GM12873 (cell line): Measurements from ENCODE around the gene ACOT2.
A peak's percentile ranks its signal among the peaks of the same experiment; 100 is the strongest.

Experiments
- TF ChIP-seq, protein P1 (sequence below): IDR thresholded peaks from 2 replicates; pipeline ENCODE4 v1.5.1; 2012; ENCODE audit warnings: low read depth, mild to moderate bottlenecking, moderate library complexity, low read length, control low read depth; ENCODE audit not compliant: insufficient read depth; ENCODE audit errors: missing control alignments

Gene ACOT2, protein sequence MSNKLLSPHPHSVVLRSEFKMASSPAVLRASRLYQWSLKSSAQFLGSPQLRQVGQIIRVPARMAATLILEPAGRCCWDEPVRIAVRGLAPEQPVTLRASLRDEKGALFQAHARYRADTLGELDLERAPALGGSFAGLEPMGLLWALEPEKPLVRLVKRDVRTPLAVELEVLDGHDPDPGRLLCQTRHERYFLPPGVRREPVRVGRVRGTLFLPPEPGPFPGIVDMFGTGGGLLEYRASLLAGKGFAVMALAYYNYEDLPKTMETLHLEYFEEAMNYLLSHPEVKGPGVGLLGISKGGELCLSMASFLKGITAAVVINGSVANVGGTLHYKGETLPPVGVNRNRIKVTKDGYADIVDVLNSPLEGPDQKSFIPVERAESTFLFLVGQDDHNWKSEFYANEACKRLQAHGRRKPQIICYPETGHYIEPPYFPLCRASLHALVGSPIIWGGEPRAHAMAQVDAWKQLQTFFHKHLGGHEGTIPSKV

DNA sequence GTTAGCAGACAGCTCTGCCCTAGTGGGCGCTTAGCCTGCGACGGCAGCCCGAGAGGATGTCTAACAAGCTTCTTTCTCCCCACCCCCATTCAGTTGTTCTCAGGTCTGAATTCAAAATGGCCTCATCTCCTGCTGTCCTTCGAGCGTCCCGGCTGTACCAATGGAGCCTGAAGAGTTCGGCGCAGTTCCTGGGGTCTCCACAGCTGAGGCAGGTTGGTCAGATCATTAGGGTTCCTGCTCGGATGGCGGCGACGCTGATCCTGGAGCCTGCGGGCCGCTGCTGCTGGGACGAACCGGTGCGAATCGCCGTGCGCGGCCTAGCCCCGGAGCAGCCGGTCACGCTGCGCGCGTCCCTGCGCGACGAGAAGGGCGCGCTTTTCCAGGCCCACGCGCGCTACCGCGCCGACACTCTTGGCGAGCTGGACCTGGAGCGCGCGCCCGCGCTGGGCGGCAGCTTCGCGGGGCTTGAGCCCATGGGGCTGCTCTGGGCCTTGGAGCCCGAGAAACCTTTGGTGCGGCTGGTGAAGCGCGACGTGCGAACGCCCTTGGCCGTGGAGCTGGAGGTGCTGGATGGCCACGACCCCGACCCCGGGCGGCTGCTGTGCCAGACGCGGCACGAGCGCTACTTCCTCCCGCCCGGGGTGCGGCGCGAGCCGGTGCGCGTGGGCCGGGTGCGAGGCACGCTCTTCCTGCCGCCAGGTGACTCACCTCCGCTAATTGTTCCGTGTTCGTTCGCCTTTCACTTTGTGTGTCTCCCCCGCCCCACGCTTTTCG lies at the start of gene ACOT2:
ACOT2 (plus strand) TSS at position 29 of the 774 bp plus-strand sequence; CDS start at position 57, 28 bp downstream.
- TF ChIP-seq, protein P1, sequence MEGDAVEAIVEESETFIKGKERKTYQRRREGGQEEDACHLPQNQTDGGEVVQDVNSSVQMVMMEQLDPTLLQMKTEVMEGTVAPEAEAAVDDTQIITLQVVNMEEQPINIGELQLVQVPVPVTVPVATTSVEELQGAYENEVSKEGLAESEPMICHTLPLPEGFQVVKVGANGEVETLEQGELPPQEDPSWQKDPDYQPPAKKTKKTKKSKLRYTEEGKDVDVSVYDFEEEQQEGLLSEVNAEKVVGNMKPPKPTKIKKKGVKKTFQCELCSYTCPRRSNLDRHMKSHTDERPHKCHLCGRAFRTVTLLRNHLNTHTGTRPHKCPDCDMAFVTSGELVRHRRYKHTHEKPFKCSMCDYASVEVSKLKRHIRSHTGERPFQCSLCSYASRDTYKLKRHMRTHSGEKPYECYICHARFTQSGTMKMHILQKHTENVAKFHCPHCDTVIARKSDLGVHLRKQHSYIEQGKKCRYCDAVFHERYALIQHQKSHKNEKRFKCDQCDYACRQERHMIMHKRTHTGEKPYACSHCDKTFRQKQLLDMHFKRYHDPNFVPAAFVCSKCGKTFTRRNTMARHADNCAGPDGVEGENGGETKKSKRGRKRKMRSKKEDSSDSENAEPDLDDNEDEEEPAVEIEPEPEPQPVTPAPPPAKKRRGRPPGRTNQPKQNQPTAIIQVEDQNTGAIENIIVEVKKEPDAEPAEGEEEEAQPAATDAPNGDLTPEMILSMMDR: peak; percentile 34

- TF ChIP-seq, protein P1: no peak
These were observed 47.8 kb upstream of the ACOT2 start for GRCh38 chr14:73521229-73521628.

- TF ChIP-seq, protein P1: no peak
These were observed 44.5 kb upstream of the ACOT2 start for GRCh38 chr14:73524493-73524892.

DNA sequence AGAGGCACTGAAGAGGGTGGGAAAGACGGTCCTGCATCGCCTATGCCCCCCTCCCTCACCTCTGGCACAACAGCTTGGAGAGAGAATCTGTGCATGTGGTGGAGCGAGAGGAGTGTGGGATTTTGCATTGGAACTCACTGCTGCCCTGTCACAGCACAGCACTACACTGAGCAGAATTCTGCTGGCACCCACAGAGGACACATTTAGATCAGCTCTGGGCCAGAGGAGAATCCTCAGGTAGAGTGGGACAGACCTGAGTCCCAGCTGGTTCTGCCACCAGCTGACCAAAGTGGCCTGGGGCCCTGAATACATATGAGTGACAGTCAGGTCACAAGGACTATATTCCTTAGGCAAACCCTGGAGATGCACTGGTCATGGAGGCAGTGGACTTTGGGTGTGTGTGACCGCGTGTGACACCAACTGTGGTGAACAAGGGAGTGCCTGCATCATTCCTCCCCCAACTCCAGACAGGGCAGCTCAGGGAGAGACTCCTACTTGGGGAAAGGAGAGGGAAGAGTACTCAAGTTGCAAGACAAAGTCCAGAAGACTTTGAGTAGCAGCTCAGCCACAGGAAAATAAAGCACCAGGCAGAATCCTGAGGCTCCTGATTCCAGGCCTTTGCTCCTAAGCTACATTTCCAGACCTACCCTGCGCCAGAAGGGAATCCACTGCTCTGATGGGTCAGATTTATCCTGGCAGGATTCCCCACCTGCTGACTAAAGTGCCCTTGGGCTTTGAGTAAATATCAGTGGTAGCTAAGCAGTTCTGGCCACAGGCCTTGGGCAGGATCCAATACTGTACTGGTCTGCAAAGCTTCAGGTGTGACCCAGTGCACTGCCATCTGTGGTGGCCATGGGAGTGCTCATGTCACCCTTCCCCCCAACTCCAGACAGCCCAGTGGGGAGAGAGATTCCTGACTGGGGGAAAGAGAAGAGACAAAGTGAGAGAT lies 42.7 kb upstream of the ACOT2 start:
- TF ChIP-seq, protein P1: no peak

GRCh38 chr14:73539017-73539416 lies 30.0 kb upstream of the ACOT2 start:
- TF ChIP-seq, protein P1: peak; percentile 60

DNA sequence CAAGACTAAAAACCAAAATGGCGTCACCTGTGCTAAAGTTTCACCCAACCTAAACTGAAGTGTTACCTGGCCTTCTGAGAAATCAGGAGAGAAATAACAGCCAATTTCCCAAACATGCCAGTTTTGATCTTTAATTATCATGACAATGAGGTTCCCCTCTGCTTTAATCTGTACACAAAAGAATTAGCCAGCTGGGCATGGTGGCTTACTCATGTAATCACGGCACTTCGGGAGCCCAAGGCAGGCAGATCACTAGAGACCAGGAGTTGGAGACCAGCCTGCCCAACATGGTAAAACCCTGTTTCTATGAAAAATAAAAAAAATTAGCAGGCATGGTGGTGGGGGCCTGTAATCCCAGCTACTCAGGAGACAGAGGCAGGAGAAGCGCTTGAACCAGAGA lies 15.2 kb upstream of the ACOT2 start:
- TF ChIP-seq, protein P1: no peak
